Transverse colon (tissue), 3 donors: ENCODE data around the gene LRRC14B.
"Not testable (repeated sequence)": the region's sequence is repeated elsewhere in the genome, so short reads cannot be mapped to it uniquely, and the experiment has no call there.

Experiments used
- CTCF ChIP-seq, 5 experiments: fragments of 200-600 bp in 3 of 5; fragments of 450-650 bp in 2 of 5; sonication (generic) in 3 of 5; IDR thresholded peaks; 1 replicate in 2 of 5; 2 replicates in 3 of 5; pipeline ENCODE4 v1.5.1; 2016 to 2017; ENCODE audit warnings: antibody characterized with exemption in 5 of 5, inconsistent platforms in 3 of 5, mild to moderate bottlenecking in 2 of 5, moderate library complexity in 1 of 5
- POLR2A ChIP-seq: fragments of 450-650 bp; IDR thresholded peaks from one replicate; pipeline ENCODE4 v1.6.1; 2016; ENCODE audit warnings: antibody characterized with exemption, mild to moderate bottlenecking, moderate library complexity

GRCh38 chr5:227375-227774 lies 36.1 kb downstream of the LRRC14B start:
- not testable (repeated sequence) for TF ChIP-seq POLR2A; CTCF (IDR thresholded peaks at IDR 0.05)
